ENCODE data around the gene RDH16. TPM values are rescaled to one million over a fixed set of nuclear protein-coding genes. Genes with fewer than 3 reads are reported as not detected.
"Not testable (repeated sequence)": the region's sequence is repeated elsewhere in the genome, so short reads cannot be mapped to it uniquely, and the experiment has no call there.

RDH16 gene
- total RNA-seq, 6 experiments from 2014 or later = not detected

- Mint-ChIP-seq H3K27ac (no peak overlapping the region), H3K27me3 (ENCODE audit: insufficient read depth) (peaks cover 23% of the 10 kb centered on the region), H3K4me3 (no peak overlapping the region), H3K9me3 (peaks cover 3% of the 10 kb centered on the region), H3K36me3 (ENCODE audit: low read depth) (no peaks in the 10 kb centered on the region), H3K4me1 (ENCODE audit: low read depth) (no peaks in the 10 kb centered on the region)
- TF ChIP-seq, protein P1, sequence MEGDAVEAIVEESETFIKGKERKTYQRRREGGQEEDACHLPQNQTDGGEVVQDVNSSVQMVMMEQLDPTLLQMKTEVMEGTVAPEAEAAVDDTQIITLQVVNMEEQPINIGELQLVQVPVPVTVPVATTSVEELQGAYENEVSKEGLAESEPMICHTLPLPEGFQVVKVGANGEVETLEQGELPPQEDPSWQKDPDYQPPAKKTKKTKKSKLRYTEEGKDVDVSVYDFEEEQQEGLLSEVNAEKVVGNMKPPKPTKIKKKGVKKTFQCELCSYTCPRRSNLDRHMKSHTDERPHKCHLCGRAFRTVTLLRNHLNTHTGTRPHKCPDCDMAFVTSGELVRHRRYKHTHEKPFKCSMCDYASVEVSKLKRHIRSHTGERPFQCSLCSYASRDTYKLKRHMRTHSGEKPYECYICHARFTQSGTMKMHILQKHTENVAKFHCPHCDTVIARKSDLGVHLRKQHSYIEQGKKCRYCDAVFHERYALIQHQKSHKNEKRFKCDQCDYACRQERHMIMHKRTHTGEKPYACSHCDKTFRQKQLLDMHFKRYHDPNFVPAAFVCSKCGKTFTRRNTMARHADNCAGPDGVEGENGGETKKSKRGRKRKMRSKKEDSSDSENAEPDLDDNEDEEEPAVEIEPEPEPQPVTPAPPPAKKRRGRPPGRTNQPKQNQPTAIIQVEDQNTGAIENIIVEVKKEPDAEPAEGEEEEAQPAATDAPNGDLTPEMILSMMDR (IDR thresholded peaks at IDR 0.05) = no peak
- DNase-seq = no peak
These were observed 42.7 kb downstream of the RDH16 start for GRCh38 chr12:56914724-56915123.

DNA sequence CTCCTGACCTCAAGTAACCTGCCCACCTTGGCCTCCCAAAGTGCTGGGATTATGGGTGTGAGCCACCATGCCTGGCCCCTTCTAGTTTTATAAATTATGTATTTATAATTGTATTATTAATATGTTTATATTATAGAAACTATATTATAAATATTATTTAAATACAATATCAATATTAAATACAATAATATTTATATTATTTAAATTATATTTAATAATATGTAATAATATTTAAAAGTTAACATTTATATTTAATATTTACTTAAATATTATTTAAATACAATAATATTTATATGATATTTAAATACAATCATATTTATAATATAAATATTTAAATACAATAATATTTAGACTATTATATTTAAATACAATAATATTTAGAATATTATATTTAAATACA lies 43.2 kb downstream of the RDH16 start:
- no peak for DNase-seq
- Mint-ChIP-seq H3K4me3 (no peak overlapping the region), H3K27ac (no peak overlapping the region), H3K36me3 (ENCODE audit: low read depth) (no peaks in the 10 kb centered on the region), H3K27me3 (ENCODE audit: insufficient read depth) (peaks cover 24% of the 10 kb centered on the region), H3K9me3 (peaks cover 5% of the 10 kb centered on the region), H3K4me1 (ENCODE audit: low read depth) (no peaks in the 10 kb centered on the region)
- TF ChIP-seq, protein P1 (IDR thresholded peaks at IDR 0.05) = no peak

DNA sequence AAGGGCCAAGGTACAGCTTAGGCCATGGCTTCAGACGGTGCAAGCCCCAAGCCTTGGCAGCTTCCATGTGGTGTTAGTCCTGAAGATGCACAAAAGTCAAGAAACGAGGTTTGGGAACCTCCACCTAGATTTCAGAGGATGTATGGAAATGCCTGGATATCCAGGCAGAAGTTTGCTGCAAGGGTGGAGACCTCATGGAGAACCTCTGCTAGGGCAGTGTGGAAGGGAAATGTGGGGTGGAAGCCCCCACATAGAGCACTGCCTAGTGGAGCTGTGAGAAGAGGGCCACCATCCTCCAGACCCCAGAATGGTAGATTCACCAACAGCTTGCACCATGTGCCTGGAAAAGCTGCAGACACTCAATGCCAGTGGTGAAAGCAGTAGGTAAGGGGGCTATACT lies 48.0 kb downstream of the RDH16 start:
- H3K36me3 Mint-ChIP-seq (ENCODE audit: low read depth); H3K4me1 Mint-ChIP-seq (ENCODE audit: low read depth); H3K4me3 Mint-ChIP-seq; DNase-seq; H3K27ac Mint-ChIP-seq; H3K9me3 Mint-ChIP-seq: not testable (repeated sequence)
- H3K27me3 Mint-ChIP-seq (ENCODE audit: insufficient read depth) = peaks cover 12% of the 10 kb centered on the region

DNA sequence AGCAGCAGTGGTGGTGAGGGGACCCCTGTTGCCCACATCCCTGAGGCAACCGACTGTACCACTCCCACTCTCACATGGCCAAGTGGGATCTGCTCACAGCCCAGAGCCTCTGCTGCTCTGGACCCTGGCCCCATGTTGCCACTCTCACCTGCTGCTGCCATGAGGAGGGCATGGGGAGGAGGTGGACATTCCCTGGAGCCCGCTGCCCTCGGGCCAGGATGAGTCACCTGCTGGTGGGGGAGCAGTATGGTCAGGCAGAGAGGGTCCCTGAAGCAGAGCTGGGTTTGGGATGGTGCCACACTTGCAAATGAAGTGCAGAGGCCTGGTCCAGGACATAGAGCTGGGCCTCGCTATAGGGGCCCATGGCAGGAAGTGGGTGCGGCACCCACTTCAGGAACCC lies 49.3 kb downstream of the RDH16 start:
- no peaks in the 10 kb centered on the region for H3K36me3 Mint-ChIP-seq (ENCODE audit: low read depth)
- no peak overlapping the region for H3K4me3 Mint-ChIP-seq
- peaks cover 12% of the 10 kb centered on the region for H3K27me3 Mint-ChIP-seq (ENCODE audit: insufficient read depth)
- TF ChIP-seq, protein P1 (IDR thresholded peaks at IDR 0.05) = no peak
- H3K4me1 Mint-ChIP-seq (ENCODE audit: low read depth) = no peaks in the 10 kb centered on the region
- no peak overlapping the region for H3K27ac Mint-ChIP-seq
- DNase-seq = no peak
- peaks cover 5% of the 10 kb centered on the region for H3K9me3 Mint-ChIP-seq

GRCh38 chr12:56905852-56906251 lies 51.6 kb downstream of the RDH16 start:
- Mint-ChIP-seq H3K36me3 (ENCODE audit: low read depth) (no peaks in the 10 kb centered on the region), H3K27me3 (ENCODE audit: insufficient read depth) (peaks cover 10% of the 10 kb centered on the region), H3K9me3 (peaks cover 6% of the 10 kb centered on the region), H3K4me1 (ENCODE audit: low read depth) (peaks cover 7% of the 10 kb centered on the region; the same call in 1 of the 2 replicates), H3K4me3 (no peak overlapping the region), H3K27ac (no peak overlapping the region)
- no peak for DNase-seq
- TF ChIP-seq, protein P1 (IDR thresholded peaks at IDR 0.05) = no peak

- H3K36me3 Mint-ChIP-seq (ENCODE audit: low read depth) = no peaks in the 10 kb centered on the region
- TF ChIP-seq, protein P1 (IDR thresholded peaks at IDR 0.05) = no peak
- peaks cover 2% of the 10 kb centered on the region for H3K27me3 Mint-ChIP-seq (ENCODE audit: insufficient read depth)
- H3K27ac Mint-ChIP-seq = no peak overlapping the region
- peaks cover 11% of the 10 kb centered on the region; the same call in 1 of the 2 replicates for H3K4me1 Mint-ChIP-seq (ENCODE audit: low read depth)
- peaks cover 4% of the 10 kb centered on the region; the same call in 1 of the 2 replicates for H3K9me3 Mint-ChIP-seq
- DNase-seq = no peak
- no peak overlapping the region for H3K4me3 Mint-ChIP-seq
These were observed 54.0 kb downstream of the RDH16 start for GRCh38 chr12:56903374-56903773.

Other genes with a start within 250 kb of the RDH16 start
- 100 to 1,000 TPM; 716 to 840 (median 802) TPM for gene NACA, start 232.3 kb downstream of the RDH16 start, total RNA-seq (2021; fragmentation: NEBNext Ultra II Directional; extraction: Animal tissue kit (Norgen Biotek cat#: 25700))
- 10 to 100 TPM in 4 of 6 experiments, 1 to 10 TPM in 2; 5.8 to 13.1 (median 10.7) TPM for gene PRIM1, start 205.3 kb downstream of the RDH16 start, total RNA-seq (2021; fragmentation: NEBNext Ultra II Directional; extraction: Animal tissue kit (Norgen Biotek cat#: 25700))
- 1 to 10 TPM in 5 of 6 experiments, under 1 TPM in 1; 0.88 to 3.2 (median 1.6) TPM for gene HSD17B6, start 194.3 kb downstream of the RDH16 start, total RNA-seq (2021; fragmentation: NEBNext Ultra II Directional; extraction: Animal tissue kit (Norgen Biotek cat#: 25700))
- gene SDR9C7, start 23.2 kb downstream of the RDH16 start, total RNA-seq (2021; fragmentation: NEBNext Ultra II Directional; extraction: Animal tissue kit (Norgen Biotek cat#: 25700)) = not detected
- gene ZBTB39, start 48.9 kb upstream of the RDH16 start, total RNA-seq (2021; fragmentation: NEBNext Ultra II Directional; extraction: Animal tissue kit (Norgen Biotek cat#: 25700)) = 1 to 10 TPM; 3.6 to 4.6 (median 3.9) TPM
- gene TAC3, start 58.9 kb upstream of the RDH16 start, total RNA-seq (2021; fragmentation: NEBNext Ultra II Directional; extraction: Animal tissue kit (Norgen Biotek cat#: 25700)) = not detected
- under 1 TPM in 1 of 6 experiments, not detected in 5; 0.23 TPM for gene MYO1A, start 92.5 kb upstream of the RDH16 start, total RNA-seq (2021; fragmentation: NEBNext Ultra II Directional; extraction: Animal tissue kit (Norgen Biotek cat#: 25700))
- gene NEMP1, start 121.2 kb upstream of the RDH16 start, total RNA-seq (2021; fragmentation: NEBNext Ultra II Directional; extraction: Animal tissue kit (Norgen Biotek cat#: 25700)) = 10 to 100 TPM; 13.0 to 22.1 (median 20.7) TPM
- 10 to 100 TPM; 37.9 to 48.1 (median 44.8) TPM for gene NAB2, start 131.5 kb upstream of the RDH16 start, total RNA-seq (2021; fragmentation: NEBNext Ultra II Directional; extraction: Animal tissue kit (Norgen Biotek cat#: 25700))
- gene STAT6, start 153.8 kb upstream of the RDH16 start, total RNA-seq (2021; fragmentation: NEBNext Ultra II Directional; extraction: Animal tissue kit (Norgen Biotek cat#: 25700)) = 100 to 1,000 TPM in 1 of 6 experiments, 10 to 100 TPM in 5; 83.7 to 102 (median 93.5) TPM
- 100 to 1,000 TPM; 187 to 332 (median 201) TPM for gene LRP1, start 170.9 kb upstream of the RDH16 start, total RNA-seq (2021; fragmentation: NEBNext Ultra II Directional; extraction: Animal tissue kit (Norgen Biotek cat#: 25700))
- gene LRP1-AS, start 190.0 kb upstream of the RDH16 start, total RNA-seq (2021; fragmentation: NEBNext Ultra II Directional; extraction: Animal tissue kit (Norgen Biotek cat#: 25700)) = not detected